A549 (cell line): Measurements from ENCODE around the gene COQ6. TPM values are rescaled to one million over a fixed set of nuclear protein-coding genes. Genes with fewer than 3 reads are reported as not detected.

Experiments
- ATAC-seq, 2 experiments: fragments of 200-7000 bp in 1 of 2; fragments of >200 bp in 1 of 2; cut with Nextera tagmentation in 1 of 2; cut with Tn5 transposase in 1 of 2; 3 replicates each; pipeline versions ENCODE4 v1.8.0 to v1.9.1; 2018 to 2020; ENCODE audit warnings: mild to moderate bottlenecking in 1 of 2, moderate library complexity in 1 of 2
- CTCF ChIA-PET: fragments of 300-600 bp; sonication (Branson Sonifier 250); formaldehyde crosslinking; extraction: SDS; loops from one replicate; lab custom pipeline; 2021; ENCODE audit warnings: antibody characterized with exemption, inconsistent platforms; lab: Yijun Ruan, JAX
- POLR2A ChIA-PET: fragments of 350-600 bp; formaldehyde crosslinking; extraction: SDS; loops from one replicate; lab custom pipeline; 2021; ENCODE audit warnings: antibody characterized with exemption, inconsistent platforms; lab: Yijun Ruan, JAX
- DNase-seq, 2 experiments: peaks; one replicate each; pipeline versions ENCODE4 v3.0.0 to v3.0.0-alpha.2; 2011 to 2016; ENCODE audit warnings: low read depth in 1 of 2, low spot score in 1 of 2
- FAIRE-seq: peaks from 2 replicates; lab custom pipeline; 2011; peaks lifted over from hg19 to GRCh38; lab: Jason Lieb, UNC
- H3K27ac ChIP-seq, 2 experiments: fragments of >200 bp; sonication (Bioruptor Twin); formaldehyde crosslinking; 3 replicates each; pipeline ENCODE4 v1.5.1; 2016 to 2017
- H3K4me1 ChIP-seq: fragments of >200 bp; sonication (Bioruptor Twin); formaldehyde crosslinking; 3 replicates; pipeline ENCODE4 v1.6.1; 2016
- H3K4me2 ChIP-seq: fragments of >200 bp; sonication (Bioruptor Twin); formaldehyde crosslinking; 3 replicates; pipeline ENCODE4 v1.6.1; 2016
- H3K4me3 ChIP-seq: fragments of >200 bp; sonication (Bioruptor Twin); formaldehyde crosslinking; 3 replicates; pipeline ENCODE4 v1.5.1; 2016
- H3K9me3 ChIP-seq: fragments of >200 bp; sonication (Bioruptor Twin); formaldehyde crosslinking; 3 replicates; pipeline ENCODE4 v1.6.1; 2016
- CHD2 ChIP-seq: fragments of 150-350 bp; IDR thresholded peaks from 2 replicates; pipeline ENCODE4 v1.6.1; 2014; ENCODE audit warnings: low read length; ENCODE audit not compliant: partially characterized antibody
- CHD4 ChIP-seq: fragments of 200-600 bp; sonication (generic); IDR thresholded peaks from 2 replicates; pipeline ENCODE4 v1.6.1; 2016; ENCODE audit warnings: antibody characterized with exemption, mild to moderate bottlenecking, borderline replicate concordance
- EHF ChIP-seq: fragments of 250-450 bp; sonication (Bioruptor Pico); IDR thresholded peaks from 2 replicates; pipeline ENCODE4 v1.5.0; 2020; ENCODE audit warnings: mild to moderate bottlenecking
- EP300 ChIP-seq, 2 experiments: fragments of >200 bp; sonication (Bioruptor Twin); formaldehyde crosslinking; IDR thresholded peaks; 2 replicates in 1 of 2; 3 replicates in 1 of 2; pipeline ENCODE4 v1.6.1; 2016 to 2017
- ESRRA ChIP-seq: fragments of 150-350 bp; IDR thresholded peaks from 2 replicates; pipeline ENCODE4 v1.6.1; 2014; ENCODE audit warnings: mild to moderate bottlenecking, low read length, borderline replicate concordance
- HDAC2 ChIP-seq: fragments of 200-600 bp; sonication (generic); IDR thresholded peaks from 2 replicates; pipeline ENCODE4 v1.6.1; 2016
- HEYL ChIP-seq: fragments of 250-450 bp; sonication (Bioruptor Pico); IDR thresholded peaks from 2 replicates; pipeline ENCODE4 v1.8.0; 2021; ENCODE audit warnings: mild to moderate bottlenecking, moderate library complexity
- HOXB13 ChIP-seq: fragments of 250-450 bp; sonication (Bioruptor Pico); IDR thresholded peaks from 2 replicates; pipeline ENCODE4 v1.5.0; 2020; ENCODE audit warnings: low read depth, mild to moderate bottlenecking, moderate library complexity
- HOXB5 ChIP-seq: fragments of 250-450 bp; sonication (Bioruptor Pico); IDR thresholded peaks from 2 replicates; pipeline ENCODE4 v1.5.0; 2020; ENCODE audit warnings: mild to moderate bottlenecking, moderate library complexity
- JUNB ChIP-seq: fragments of >200 bp; sonication (Bioruptor Twin); formaldehyde crosslinking; IDR thresholded peaks from 2 replicates; pipeline ENCODE4 v1.6.1; 2016
- KDM1A ChIP-seq: fragments of 200-600 bp; sonication (generic); IDR thresholded peaks from 2 replicates; pipeline ENCODE4 v1.6.1; 2016; ENCODE audit warnings: low read depth, mild to moderate bottlenecking
- KDM5A ChIP-seq: fragments of 200-600 bp; sonication (generic); IDR thresholded peaks from 2 replicates; pipeline ENCODE4 v1.6.1; 2016; ENCODE audit warnings: antibody characterized with exemption, mild to moderate bottlenecking
- MYC ChIP-seq: IDR thresholded peaks from 2 replicates; pipeline ENCODE4 v1.6.1; 2012; ENCODE audit warnings: mild to moderate bottlenecking, inconsistent platforms, low read length, improper control_type of control experiment, borderline replicate concordance
- NFE2L2 ChIP-seq: fragments of 150-350 bp; conservative IDR thresholded peaks from 2 replicates; pipeline ENCODE4 v1.6.1; 2014; ENCODE audit warnings: low read length
- NPAS2 ChIP-seq: fragments of 250-450 bp; sonication (Bioruptor Pico); IDR thresholded peaks from 2 replicates; pipeline ENCODE4 v1.8.0; 2022; ENCODE audit warnings: mild to moderate bottlenecking, moderate library complexity, borderline replicate concordance
- PBX3 ChIP-seq: IDR thresholded peaks from 2 replicates; pipeline ENCODE4 v1.6.1; 2012
- PHF8 ChIP-seq: fragments of 200-600 bp; sonication (generic); IDR thresholded peaks from 2 replicates; pipeline ENCODE4 v1.6.1; 2016; ENCODE audit warnings: low read depth, mild to moderate bottlenecking, antibody characterized with exemption, moderate library complexity, borderline replicate concordance
- POLR2A ChIP-seq: IDR thresholded peaks from 2 replicates; pipeline ENCODE4 v1.6.1; 2012; ENCODE audit warnings: mild to moderate bottlenecking, low read length
- RARB ChIP-seq: fragments of 250-450 bp; sonication (Bioruptor Pico); IDR thresholded peaks from 2 replicates; pipeline ENCODE4 v1.8.0; 2021; ENCODE audit warnings: mild to moderate bottlenecking, moderate library complexity
- RFX5 ChIP-seq: fragments of 450-650 bp; IDR thresholded peaks from 2 replicates; pipeline ENCODE4 v1.7.1; 2014; ENCODE audit warnings: antibody characterized with exemption, mild to moderate bottlenecking, moderate library complexity
- SREBF2 ChIP-seq: fragments of 450-650 bp; IDR thresholded peaks from 2 replicates; pipeline ENCODE4 v1.6.1; 2014; ENCODE audit warnings: mild to moderate bottlenecking, moderate library complexity
- TFCP2L1 ChIP-seq: fragments of 250-450 bp; sonication (Bioruptor Pico); IDR thresholded peaks from 2 replicates; pipeline ENCODE4 v1.5.0; 2021; ENCODE audit warnings: mild to moderate bottlenecking
- ZC3H11A ChIP-seq: fragments of 450-650 bp; IDR thresholded peaks from 2 replicates; pipeline ENCODE4 v1.6.1; 2014; ENCODE audit warnings: antibody characterized with exemption, mild to moderate bottlenecking
- ZSCAN20 ChIP-seq: fragments of 250-450 bp; sonication (Bioruptor Pico); IDR thresholded peaks from 2 replicates; pipeline ENCODE4 v1.8.0; 2022; ENCODE audit warnings: mild to moderate bottlenecking, moderate library complexity
- WGBS: methylation state at CpG from one replicate; pipeline ENCODE4 v1.1.6; 2017; ENCODE audit errors: missing lambda C conversion rate; 5-methylcytosine and 5-hydroxymethylcytosine counted together
- polyA plus RNA-seq, 4 experiments: library from polyadenylated mRNA; depleted of rRNA in 3 of 4; stranded (reverse); fragments of >200 nt; fragmentation: RNase III in 1 of 4; extraction: RNeasy Plus Mini Kit Qiagen cat#74134 plus additional on column Dnase treatment in 1 of 4; gene quantifications; 2 replicates in 3 of 4; 3 replicates in 1 of 4; pipeline ENCODE4 v1.2.3, GENCODE V29; 2011 to 2017
- TF ChIP-seq, protein P1 (sequence below): fragments of 250-450 bp; sonication (Bioruptor Pico); IDR thresholded peaks from 2 replicates; pipeline ENCODE4 v1.5.0; 2021; ENCODE audit warnings: mild to moderate bottlenecking, moderate library complexity, borderline replicate concordance
- TF ChIP-seq, protein P2 (sequence below): fragments of >200 bp; sonication (Bioruptor Twin); formaldehyde crosslinking; IDR thresholded peaks from 3 replicates; pipeline ENCODE4 v1.5.1; 2016

Gene COQ6
- polyA plus RNA-seq, 2 of the 4 experiments (the other 2 are of a cell fraction): 24.8 to 41.9 TPM

DNA sequence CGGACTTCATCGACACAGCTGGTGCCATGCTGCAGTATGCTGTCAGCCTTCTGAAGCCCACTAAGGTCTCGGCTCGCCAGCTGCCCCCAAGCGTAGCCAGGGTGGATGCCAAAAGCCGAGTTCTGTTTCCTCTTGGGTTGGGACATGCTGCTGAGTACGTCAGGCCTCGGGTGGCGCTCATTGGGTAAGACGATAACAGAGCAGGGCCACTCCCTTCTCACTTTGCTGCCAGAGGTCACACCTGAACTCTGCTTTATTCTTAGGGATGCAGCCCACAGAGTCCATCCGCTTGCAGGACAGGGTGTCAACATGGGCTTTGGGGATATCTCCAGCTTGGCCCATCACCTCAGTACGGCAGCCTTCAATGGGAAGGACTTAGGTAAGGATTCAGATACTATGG is 11.1 kb downstream of the COQ6 start:
- no peak for DNase-seq
- TF ChIP-seq POLR2A (no peak), PHF8 (no peak), EHF (CRISPR knock-in tag) (no peak), NPAS2 (CRISPR knock-in tag) (no peak), JUNB (no peak), SREBF2 (no peak), KDM5A (no peak), NFE2L2 (no peak), MYC (no peak)
- TF ChIP-seq, all 56 proteins: peak for 0
- no peak overlapping the region for H3K4me2 ChIP-seq
- H3K4me1 ChIP-seq: no peaks in the 10 kb centered on the region
- no peak overlapping the region for H3K4me3 ChIP-seq
- no peaks in the 10 kb centered on the region for H3K9me3 ChIP-seq
- ChIA-PET CTCF (interaction anchor here (0.5 kb wide), 1 partner anchor 86 kb away, joined by 4 read pairs; no protein-coding TSS in a partner anchor), POLR2A (no interaction called here)
- 96% methylated on average over 12 of the region's 12 CpGs for WGBS
- FAIRE-seq: no peak
- no peak overlapping the region for H3K27ac ChIP-seq
- ATAC-seq: no peak

GRCh38 chr14:73965216-73965615 is 15.1 kb downstream of the COQ6 start:
- DNase-seq: no peak
- FAIRE-seq: no peak
- Histone ChIP-seq H3K4me3 (no peak overlapping the region), H3K27ac (no peak overlapping the region), H3K4me2 (no peak overlapping the region), H3K4me1 (no peaks in the 10 kb centered on the region), H3K9me3 (no peaks in the 10 kb centered on the region)
- 92% methylated on average over 4 of the region's 4 CpGs for WGBS
- ATAC-seq: no peak
- ChIA-PET POLR2A (no interaction called here), CTCF (interaction anchor here (0.7 to 0.9 kb wide), 2 partner anchors 10 to 11 kb away, joined by 3 to 4 read pairs; no protein-coding TSS in a partner anchor)
- no peak for TF ChIP-seq EP300 (IDR thresholded peaks at IDR 0.05)
- no peak for TF ChIP-seq SREBF2
- no peak for TF ChIP-seq ZSCAN20 (CRISPR knock-in tag)

GRCh38 chr14:73968885-73969284 is 18.8 kb downstream of the COQ6 start:
- FAIRE-seq (no peak), ATAC-seq (no peak), DNase-seq (no peak)
- TF ChIP-seq RARB (CRISPR knock-in tag): no peak
- TF ChIP-seq PHF8: no peak
- no peak for TF ChIP-seq ZC3H11A
- TF ChIP-seq ESRRA: no peak
- TF ChIP-seq CHD4: no peak
- no peak for TF ChIP-seq KDM1A
- TF ChIP-seq, protein P1, sequence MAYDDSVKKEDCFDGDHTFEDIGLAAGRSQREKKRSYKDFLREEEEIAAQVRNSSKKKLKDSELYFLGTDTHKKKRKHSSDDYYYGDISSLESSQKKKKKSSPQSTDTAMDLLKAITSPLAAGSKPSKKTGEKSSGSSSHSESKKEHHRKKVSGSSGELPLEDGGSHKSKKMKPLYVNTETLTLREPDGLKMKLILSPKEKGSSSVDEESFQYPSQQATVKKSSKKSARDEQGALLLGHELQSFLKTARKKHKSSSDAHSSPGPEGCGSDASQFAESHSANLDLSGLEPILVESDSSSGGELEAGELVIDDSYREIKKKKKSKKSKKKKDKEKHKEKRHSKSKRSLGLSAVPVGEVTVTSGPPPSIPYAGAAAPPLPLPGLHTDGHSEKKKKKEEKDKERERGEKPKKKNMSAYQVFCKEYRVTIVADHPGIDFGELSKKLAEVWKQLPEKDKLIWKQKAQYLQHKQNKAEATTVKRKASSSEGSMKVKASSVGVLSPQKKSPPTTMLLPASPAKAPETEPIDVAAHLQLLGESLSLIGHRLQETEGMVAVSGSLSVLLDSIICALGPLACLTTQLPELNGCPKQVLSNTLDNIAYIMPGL: no peak
- no peak for TF ChIP-seq HOXB5 (CRISPR knock-in tag)
- TF ChIP-seq CHD2: no peak
- no peak for TF ChIP-seq EP300 (IDR thresholded peaks at IDR 0.05)
- TF ChIP-seq TFCP2L1 (CRISPR knock-in tag): no peak
- TF ChIP-seq HDAC2: no peak
- TF ChIP-seq RFX5: no peak
- TF ChIP-seq HOXB13 (CRISPR knock-in tag): no peak
- TF ChIP-seq, protein P2, sequence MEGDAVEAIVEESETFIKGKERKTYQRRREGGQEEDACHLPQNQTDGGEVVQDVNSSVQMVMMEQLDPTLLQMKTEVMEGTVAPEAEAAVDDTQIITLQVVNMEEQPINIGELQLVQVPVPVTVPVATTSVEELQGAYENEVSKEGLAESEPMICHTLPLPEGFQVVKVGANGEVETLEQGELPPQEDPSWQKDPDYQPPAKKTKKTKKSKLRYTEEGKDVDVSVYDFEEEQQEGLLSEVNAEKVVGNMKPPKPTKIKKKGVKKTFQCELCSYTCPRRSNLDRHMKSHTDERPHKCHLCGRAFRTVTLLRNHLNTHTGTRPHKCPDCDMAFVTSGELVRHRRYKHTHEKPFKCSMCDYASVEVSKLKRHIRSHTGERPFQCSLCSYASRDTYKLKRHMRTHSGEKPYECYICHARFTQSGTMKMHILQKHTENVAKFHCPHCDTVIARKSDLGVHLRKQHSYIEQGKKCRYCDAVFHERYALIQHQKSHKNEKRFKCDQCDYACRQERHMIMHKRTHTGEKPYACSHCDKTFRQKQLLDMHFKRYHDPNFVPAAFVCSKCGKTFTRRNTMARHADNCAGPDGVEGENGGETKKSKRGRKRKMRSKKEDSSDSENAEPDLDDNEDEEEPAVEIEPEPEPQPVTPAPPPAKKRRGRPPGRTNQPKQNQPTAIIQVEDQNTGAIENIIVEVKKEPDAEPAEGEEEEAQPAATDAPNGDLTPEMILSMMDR: no peak
- TF ChIP-seq HEYL (CRISPR knock-in tag): no peak
- TF ChIP-seq PBX3: no peak
- no peaks in the 10 kb centered on the region for H3K4me1 ChIP-seq
- ChIA-PET POLR2A (no interaction called here), CTCF (no interaction called here)
- no peak overlapping the region for H3K27ac ChIP-seq
- H3K4me3 ChIP-seq: no peak overlapping the region
- 91% methylated on average over 2 of the region's 2 CpGs for WGBS
- no peak overlapping the region for H3K4me2 ChIP-seq
- no peaks in the 10 kb centered on the region for H3K9me3 ChIP-seq
